ENCODE measurements around the gene SLC44A1. TPM values are rescaled to one million over a fixed set of nuclear protein-coding genes. Genes with fewer than 3 reads are reported as not detected.

Gene SLC44A1
- total and polyA plus RNA-seq, 12 donors, result 6.8 to 73.1 (median 36.3) TPM

- intact Hi-C loops (cut with DNase I), result no loop called here
- 73 to 79% (median 74%) methylated on average over 3 of the region's 3 CpGs for WGBS, 4 donors
- Histone ChIP-seq H3K36me3 (replicated peaks in 1 of 2) (no peaks in the 10 kb centered on the region), H3K4me1 (replicated peaks in 1 of 2) (no peaks in the 10 kb centered on the region), H3K27ac (no peak overlapping the region), H3K27me3 (no peaks in the 10 kb centered on the region), H3K9me3 (replicated peaks in 1 of 3) (peaks cover 0 to 5% (median 0%) of the 10 kb centered on the region in 3 donors), H3K4me3 (no peak overlapping the region)
- no peak for DNase-seq
- TF ChIP-seq, protein P1, sequence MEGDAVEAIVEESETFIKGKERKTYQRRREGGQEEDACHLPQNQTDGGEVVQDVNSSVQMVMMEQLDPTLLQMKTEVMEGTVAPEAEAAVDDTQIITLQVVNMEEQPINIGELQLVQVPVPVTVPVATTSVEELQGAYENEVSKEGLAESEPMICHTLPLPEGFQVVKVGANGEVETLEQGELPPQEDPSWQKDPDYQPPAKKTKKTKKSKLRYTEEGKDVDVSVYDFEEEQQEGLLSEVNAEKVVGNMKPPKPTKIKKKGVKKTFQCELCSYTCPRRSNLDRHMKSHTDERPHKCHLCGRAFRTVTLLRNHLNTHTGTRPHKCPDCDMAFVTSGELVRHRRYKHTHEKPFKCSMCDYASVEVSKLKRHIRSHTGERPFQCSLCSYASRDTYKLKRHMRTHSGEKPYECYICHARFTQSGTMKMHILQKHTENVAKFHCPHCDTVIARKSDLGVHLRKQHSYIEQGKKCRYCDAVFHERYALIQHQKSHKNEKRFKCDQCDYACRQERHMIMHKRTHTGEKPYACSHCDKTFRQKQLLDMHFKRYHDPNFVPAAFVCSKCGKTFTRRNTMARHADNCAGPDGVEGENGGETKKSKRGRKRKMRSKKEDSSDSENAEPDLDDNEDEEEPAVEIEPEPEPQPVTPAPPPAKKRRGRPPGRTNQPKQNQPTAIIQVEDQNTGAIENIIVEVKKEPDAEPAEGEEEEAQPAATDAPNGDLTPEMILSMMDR (IDR thresholded peaks at IDR 0.05), result no peak
- no peak for TF ChIP-seq POLR2A (IDR thresholded peaks at IDR 0.05)
These were observed 115.4 kb downstream of the SLC44A1 start for GRCh38 chr9:105359892-105360291.

DNA sequence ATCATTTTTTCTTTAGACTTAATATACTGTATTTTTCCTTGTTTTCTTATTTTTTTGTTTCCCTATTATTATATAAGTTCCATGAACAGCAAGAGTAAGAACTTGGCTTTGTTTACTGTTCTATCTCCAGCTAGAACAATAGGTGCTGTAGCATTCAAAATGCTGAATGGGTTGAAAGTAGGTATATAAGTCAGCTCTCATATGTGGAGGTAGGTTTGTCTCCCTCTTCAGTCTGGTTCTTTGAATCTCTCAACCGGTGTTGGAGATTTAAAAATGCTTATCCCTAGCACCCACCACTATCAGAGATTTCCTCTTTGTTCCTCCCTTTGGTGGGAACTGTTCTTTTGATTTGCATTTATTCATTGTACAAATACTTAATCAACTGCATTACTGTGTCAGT lies 115.9 kb downstream of the SLC44A1 start:
- 89 to 93% (median 91%) methylated on average over 1 of the region's 1 CpG for WGBS, 4 donors
- intact Hi-C loops (cut with DNase I), result no loop called here
- H3K27me3 ChIP-seq, result no peaks in the 10 kb centered on the region
- H3K27ac ChIP-seq, result no peak overlapping the region
- H3K36me3 ChIP-seq (replicated peaks in 1 of 2), result no peaks in the 10 kb centered on the region
- TF ChIP-seq POLR2A (IDR thresholded peaks at IDR 0.05), result no peak
- TF ChIP-seq, protein P1 (IDR thresholded peaks at IDR 0.05), result no peak
- no peak overlapping the region for H3K4me3 ChIP-seq
- H3K9me3 ChIP-seq (replicated peaks in 1 of 3), result peaks cover 0 to under 1% (median 0%) of the 10 kb centered on the region in 3 donors
- no peaks in the 10 kb centered on the region for H3K4me1 ChIP-seq (replicated peaks in 1 of 2)
- no peak for DNase-seq

DNA sequence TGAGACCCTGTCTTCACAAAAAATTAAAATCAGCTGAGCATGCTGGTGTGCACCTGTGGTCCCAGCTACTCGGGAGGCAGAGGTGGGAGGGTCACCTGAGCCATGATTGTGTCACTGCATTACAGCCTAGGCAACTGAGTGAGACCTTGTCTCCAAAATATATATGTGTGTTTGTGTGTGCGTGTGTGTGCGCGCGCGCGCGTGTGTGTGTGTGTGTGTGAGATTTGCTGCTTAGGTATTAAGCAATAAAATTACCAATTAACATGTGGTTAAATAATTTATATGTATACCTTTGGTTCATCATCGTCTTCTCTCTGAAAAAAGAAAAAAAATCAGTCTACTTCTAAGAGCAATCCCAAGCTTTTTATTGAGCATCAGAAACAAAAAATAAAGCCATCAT lies 117.4 kb downstream of the SLC44A1 start:
- Histone ChIP-seq H3K4me1 (replicated peaks in 1 of 2) (no peaks in the 10 kb centered on the region), H3K4me3 (no peak overlapping the region), H3K27ac (no peak overlapping the region), H3K27me3 (no peaks in the 10 kb centered on the region), H3K9me3 (replicated peaks in 1 of 3) (no peaks in the 10 kb centered on the region), H3K36me3 (replicated peaks in 1 of 2) (no peaks in the 10 kb centered on the region)
- TF ChIP-seq, protein P1 (IDR thresholded peaks at IDR 0.05), result no peak
- TF ChIP-seq POLR2A (IDR thresholded peaks at IDR 0.05), result no peak
- DNase-seq, result no peak
- WGBS, 4 donors, result 93 to 98% (median 96%) methylated on average over 9 of the region's 9 CpGs
- intact Hi-C loops (cut with DNase I), result no loop called here

DNA sequence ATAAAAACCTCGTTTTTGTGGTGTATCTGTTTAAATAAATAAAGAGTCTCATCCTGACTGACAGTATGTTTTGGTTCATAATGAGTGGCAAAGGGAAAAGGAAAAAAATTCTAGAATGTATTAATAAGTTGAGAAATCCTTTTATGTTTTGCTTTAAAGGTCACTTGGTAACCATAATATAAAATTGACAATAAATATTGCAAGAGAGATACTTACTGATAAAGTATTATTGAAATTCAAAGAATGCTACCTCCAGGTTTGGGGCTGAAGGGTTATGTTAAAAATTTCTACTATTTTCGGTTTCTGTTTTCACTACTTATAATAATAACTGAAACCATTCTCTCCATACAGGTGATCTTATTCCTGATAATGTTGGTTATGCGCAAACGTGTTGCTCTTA lies 118.0 kb downstream of the SLC44A1 start:
- no peak for TF ChIP-seq POLR2A (IDR thresholded peaks at IDR 0.05)
- no peak for DNase-seq
- Histone ChIP-seq H3K4me3 (no peak overlapping the region), H3K4me1 (replicated peaks in 1 of 2) (no peaks in the 10 kb centered on the region), H3K9me3 (replicated peaks in 1 of 3) (no peaks in the 10 kb centered on the region), H3K27ac (no peak overlapping the region), H3K27me3 (no peaks in the 10 kb centered on the region), H3K36me3 (replicated peaks in 1 of 2) (no peaks in the 10 kb centered on the region)
- WGBS, 4 donors, result 84 to 94% (median 86%) methylated on average over 4 of the region's 4 CpGs
- intact Hi-C loops (cut with DNase I), result no loop called here

DNA sequence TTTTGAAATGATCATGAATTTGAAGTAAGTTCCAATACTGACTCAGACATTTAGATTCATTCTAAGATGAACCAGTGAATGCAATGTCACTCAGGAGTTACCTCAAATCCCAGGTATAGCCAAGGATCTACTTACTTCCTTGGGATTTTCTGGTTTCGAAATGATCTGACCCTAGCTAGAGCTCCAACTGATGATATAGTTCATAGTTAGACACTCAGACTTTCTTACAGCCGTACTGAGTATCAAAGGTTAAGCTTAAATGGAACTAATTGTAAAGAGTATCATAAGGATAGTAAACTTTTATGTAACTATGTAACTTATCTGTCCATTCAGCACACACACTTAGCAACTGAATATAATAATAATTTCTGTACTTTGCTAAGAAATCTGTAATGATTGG lies 119.4 kb downstream of the SLC44A1 start:
- 90 to 98% (median 93%) methylated on average over 2 of the region's 2 CpGs for WGBS, 4 donors

More for the DNA sequence above, 119.4 kb downstream of the SLC44A1 start:
- TF ChIP-seq, protein P1 (IDR thresholded peaks at IDR 0.05), result no peak
- TF ChIP-seq POLR2A (IDR thresholded peaks at IDR 0.05), result no peak
- H3K4me3 ChIP-seq, result no peak overlapping the region
- intact Hi-C loops (cut with DNase I), result no loop called here
- H3K4me1 ChIP-seq (replicated peaks in 1 of 2), result no peaks in the 10 kb centered on the region
- H3K27me3 ChIP-seq, result no peaks in the 10 kb centered on the region
- H3K27ac ChIP-seq, result no peak overlapping the region
- H3K9me3 ChIP-seq (replicated peaks in 1 of 3), result no peaks in the 10 kb centered on the region
- H3K36me3 ChIP-seq (replicated peaks in 1 of 2), result no peaks in the 10 kb centered on the region
- no peak for DNase-seq

Data from adrenal gland (tissue), 12 donors.